ENCODE data around the gene ZFPM1. TPM values are rescaled to one million over a fixed set of nuclear protein-coding genes. Genes with fewer than 3 reads are reported as not detected.

ZFPM1 gene
- total and polyA plus RNA-seq, 10 donors: 2.3 to 25.3 (median 8.9) TPM

DNA sequence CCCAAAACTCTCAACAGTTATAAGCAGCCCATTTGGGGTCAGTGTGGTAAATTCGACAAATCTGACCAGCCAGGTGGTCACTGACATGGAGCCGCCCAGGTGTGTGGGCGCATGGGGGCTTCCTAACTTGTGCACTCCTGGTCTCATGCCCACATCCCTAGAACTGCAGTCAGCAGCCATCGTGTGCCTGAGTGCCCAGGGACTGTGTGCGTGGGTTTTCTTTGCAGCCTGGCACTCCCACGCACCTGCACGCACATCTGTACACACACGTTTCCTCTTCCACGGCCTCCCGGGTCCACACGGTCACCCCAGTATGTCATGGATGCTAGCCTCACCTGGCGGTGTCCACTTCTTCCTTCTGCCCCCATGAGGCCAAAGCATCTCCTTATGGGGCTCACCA, 78.3 kb downstream of the ZFPM1 start:
- Histone ChIP-seq H3K27me3 (replicated peaks in 1 of 7) (no peaks in the 10 kb centered on the region), H3K4me1 (peaks cover 18 to 61% (median 38%) of the 10 kb centered on the region in 6 donors), H3K27ac (no peak overlapping the region), H3K4me3 (no peak overlapping the region), H3K9me3 (no peaks in the 10 kb centered on the region), H3K36me3 (peaks cover 0 to 58% (median 15%) of the 10 kb centered on the region in 6 donors)
- DNase-seq: no peak
- 75 to 92% (median 83%) methylated on average over 2 to 12 of the region's 12 CpGs for WGBS, 5 donors
- no peak for TF ChIP-seq POLR2AphosphoS5 (IDR thresholded peaks at IDR 0.05)
- no peak for TF ChIP-seq POLR2A (IDR thresholded peaks at IDR 0.05)
- TF ChIP-seq, protein P1, sequence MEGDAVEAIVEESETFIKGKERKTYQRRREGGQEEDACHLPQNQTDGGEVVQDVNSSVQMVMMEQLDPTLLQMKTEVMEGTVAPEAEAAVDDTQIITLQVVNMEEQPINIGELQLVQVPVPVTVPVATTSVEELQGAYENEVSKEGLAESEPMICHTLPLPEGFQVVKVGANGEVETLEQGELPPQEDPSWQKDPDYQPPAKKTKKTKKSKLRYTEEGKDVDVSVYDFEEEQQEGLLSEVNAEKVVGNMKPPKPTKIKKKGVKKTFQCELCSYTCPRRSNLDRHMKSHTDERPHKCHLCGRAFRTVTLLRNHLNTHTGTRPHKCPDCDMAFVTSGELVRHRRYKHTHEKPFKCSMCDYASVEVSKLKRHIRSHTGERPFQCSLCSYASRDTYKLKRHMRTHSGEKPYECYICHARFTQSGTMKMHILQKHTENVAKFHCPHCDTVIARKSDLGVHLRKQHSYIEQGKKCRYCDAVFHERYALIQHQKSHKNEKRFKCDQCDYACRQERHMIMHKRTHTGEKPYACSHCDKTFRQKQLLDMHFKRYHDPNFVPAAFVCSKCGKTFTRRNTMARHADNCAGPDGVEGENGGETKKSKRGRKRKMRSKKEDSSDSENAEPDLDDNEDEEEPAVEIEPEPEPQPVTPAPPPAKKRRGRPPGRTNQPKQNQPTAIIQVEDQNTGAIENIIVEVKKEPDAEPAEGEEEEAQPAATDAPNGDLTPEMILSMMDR (IDR thresholded peaks at IDR 0.05 in 8 of 11, conservative IDR thresholded peaks at IDR 0.05 in 3 of 11): no peak
- intact Hi-C loops (cut with DNase I; ENCODE audit: low total_unique reads): no loop called here

DNA sequence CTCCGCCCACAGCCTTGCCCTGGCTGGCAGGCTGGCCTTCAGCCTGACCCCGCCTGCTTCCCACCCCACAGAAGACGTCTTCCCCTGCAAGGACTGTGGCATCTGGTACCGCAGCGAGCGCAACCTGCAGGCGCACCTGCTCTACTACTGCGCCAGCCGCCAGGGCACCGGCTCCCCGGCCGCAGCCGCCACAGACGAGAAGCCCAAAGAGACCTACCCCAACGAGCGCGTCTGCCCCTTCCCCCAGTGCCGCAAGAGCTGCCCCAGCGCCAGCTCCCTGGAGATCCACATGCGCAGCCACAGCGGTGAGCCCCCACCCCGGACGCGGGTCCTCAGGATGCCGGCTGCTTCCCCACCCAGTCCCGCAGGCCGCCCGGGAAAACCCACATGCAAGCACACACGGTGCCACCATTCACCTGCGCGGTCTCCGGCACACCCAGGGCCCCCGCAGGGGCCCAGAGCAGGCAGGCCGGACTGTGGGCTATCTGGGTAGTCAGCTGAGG, 78.9 kb downstream of the ZFPM1 start:
- peak; percentile 82 for DNase-seq
- TF ChIP-seq POLR2AphosphoS5 (IDR thresholded peaks at IDR 0.05) (no peak), POLR2A (IDR thresholded peaks at IDR 0.05) (no peak)
- TF ChIP-seq, protein P1 (IDR thresholded peaks at IDR 0.05 in 8 of 11, conservative IDR thresholded peaks at IDR 0.05 in 3 of 11): no peak

DNA sequence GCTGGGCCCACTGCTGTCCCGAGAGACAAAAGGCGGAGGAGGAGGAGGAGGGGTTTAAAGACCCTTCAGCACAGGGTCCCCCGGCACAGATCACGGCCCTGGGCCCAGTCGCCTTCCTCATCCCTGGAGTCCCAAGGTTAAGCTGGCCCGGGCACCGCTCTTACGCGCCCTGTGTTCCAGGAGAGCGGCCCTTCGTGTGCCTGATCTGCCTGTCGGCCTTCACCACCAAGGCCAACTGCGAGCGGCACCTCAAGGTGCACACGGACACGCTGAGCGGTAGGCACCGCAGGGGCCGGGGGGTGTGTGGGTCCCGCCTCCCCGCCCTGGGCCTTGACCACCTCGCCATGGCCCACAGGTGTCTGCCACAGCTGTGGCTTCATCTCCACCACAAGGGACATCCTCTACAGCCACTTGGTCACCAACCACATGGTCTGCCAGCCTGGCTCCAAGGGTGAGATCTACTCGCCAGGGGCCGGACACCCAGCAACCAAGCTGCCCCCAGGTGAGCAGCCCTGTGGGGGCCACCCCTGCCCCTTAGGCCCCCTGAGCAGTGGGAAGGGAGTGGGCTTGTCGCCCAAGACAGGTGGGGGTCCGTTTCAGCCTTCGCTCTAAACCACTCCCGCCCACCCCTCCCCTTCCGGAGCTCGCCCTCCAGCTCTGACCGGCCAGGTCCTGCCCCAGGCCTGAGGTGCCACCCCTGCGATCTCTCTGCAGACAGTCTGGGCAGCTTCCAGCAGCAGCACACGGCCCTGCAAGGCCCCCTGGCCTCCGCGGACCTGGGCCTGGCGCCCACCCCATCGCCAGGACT, 79.6 kb downstream of the ZFPM1 start:
- H3K27ac ChIP-seq: peak overlapping the region in 5 of 8 donors; percentile 37 to 54 (median 51)
- WGBS, 5 donors: 69 to 88% (median 80%) methylated on average over 18 to 37 of the region's 37 CpGs

More for the DNA sequence above, 78.9 kb downstream of the ZFPM1 start:
- peaks cover 0 to 58% (median 15%) of the 10 kb centered on the region in 6 donors for H3K36me3 ChIP-seq
- 81 to 93% (median 88%) methylated on average over 10 to 34 of the region's 34 CpGs for whole genome bisulfite sequencing, 5 donors
- peaks cover 18 to 61% (median 33%) of the 10 kb centered on the region in 6 donors for H3K4me1 ChIP-seq
- H3K27ac ChIP-seq: peak overlapping the region in 5 of 8 donors; percentile 37 to 54 (median 51)
- H3K4me3 ChIP-seq: no peak overlapping the region
- H3K9me3 ChIP-seq: no peaks in the 10 kb centered on the region
- intact Hi-C loops (cut with DNase I; ENCODE audit: low total_unique reads): no loop called here
- H3K27me3 ChIP-seq (replicated peaks in 1 of 7): no peaks in the 10 kb centered on the region

More for the DNA sequence above, 79.6 kb downstream of the ZFPM1 start:
- H3K27me3 ChIP-seq (replicated peaks in 1 of 7): no peaks in the 10 kb centered on the region
- peaks cover 0 to 58% (median 15%) of the 10 kb centered on the region in 6 donors for H3K36me3 ChIP-seq
- H3K4me1 ChIP-seq: peaks cover 11 to 55% (median 27%) of the 10 kb centered on the region in 6 donors
- H3K9me3 ChIP-seq: no peaks in the 10 kb centered on the region
- DNase-seq: peak; percentile 81
- TF ChIP-seq, protein P1 (IDR thresholded peaks at IDR 0.05 in 8 of 11, conservative IDR thresholded peaks at IDR 0.05 in 3 of 11): no peak
- TF ChIP-seq POLR2AphosphoS5 (IDR thresholded peaks at IDR 0.05) (peak in 2 of 3 donors; percentile 35 to 48), POLR2A (IDR thresholded peaks at IDR 0.05) (no peak)
- H3K4me3 ChIP-seq: peak overlapping the region in 2 of 8 donors; percentile 29 to 86
- intact Hi-C loops (cut with DNase I; ENCODE audit: low total_unique reads): no loop called here
